NCI-H526 treated with DMSO at 0.1 percent for 48 hours (cell line): ENCODE data around the gene RBP5.
A peak's percentile ranks its signal among the peaks of the same experiment; 100 is the strongest.
"Not testable (repeated sequence)": the region's sequence is repeated elsewhere in the genome, so short reads cannot be mapped to it uniquely, and the experiment has no call there.

Source experiments
- DNase-seq: peaks from one replicate; lab custom pipeline; 2025; lab: John Stamatoyannopoulos, UW

RBP5 gene

GRCh38 chr12:7122811-7123769 lies 5.6 kb downstream of the RBP5 start:
- no peak for DNase-seq

- DNase-seq, result no peak
Measured at GRCh38 chr12:7121324-7121723, 7.4 kb downstream of the RBP5 start.

GRCh38 chr12:7120166-7120565 lies 8.5 kb downstream of the RBP5 start:
- no peak for DNase-seq

GRCh38 chr12:7118881-7119280 lies 9.8 kb downstream of the RBP5 start:
- DNase-seq, result no peak

- no peak for DNase-seq
Measured at GRCh38 chr12:7117670-7118069, 11.0 kb downstream of the RBP5 start.

GRCh38 chr12:7116916-7117315 lies 11.8 kb downstream of the RBP5 start:
- no peak for DNase-seq

- no peak for DNase-seq
Measured at GRCh38 chr12:7116196-7116595, 12.5 kb downstream of the RBP5 start.

- no peak for DNase-seq
Measured at GRCh38 chr12:7114851-7115250, 13.8 kb downstream of the RBP5 start.

- no peak for DNase-seq
Measured at GRCh38 chr12:7114008-7114407, 14.7 kb downstream of the RBP5 start.

- no peak for DNase-seq
Measured at GRCh38 chr12:7113389-7113871, 15.3 kb downstream of the RBP5 start.

- DNase-seq, result no peak
Measured at GRCh38 chr12:7112041-7112440, 16.6 kb downstream of the RBP5 start.

GRCh38 chr12:7110661-7111060 lies 18.0 kb downstream of the RBP5 start:
- no peak for DNase-seq

- no peak for DNase-seq
Measured at GRCh38 chr12:7109572-7109920, 19.1 kb downstream of the RBP5 start.

GRCh38 chr12:7108796-7109571 lies 19.7 kb downstream of the RBP5 start, which contains the start of gene C1RL:
Gene C1RL (minus strand): TSS chr12:7109214. CDS start chr12:7109180, 34 bp downstream.
- peak; percentile 41 for DNase-seq

GRCh38 chr12:7108003-7108795 lies 20.5 kb downstream of the RBP5 start:
- peak; percentile 32 for DNase-seq

- DNase-seq, result no peak
Measured at GRCh38 chr12:7107636-7108002, 21.1 kb downstream of the RBP5 start.

- not testable (repeated sequence) for DNase-seq
Measured at GRCh38 chr12:7107181-7107580, 21.5 kb downstream of the RBP5 start.

GRCh38 chr12:7106082-7106481 lies 22.6 kb downstream of the RBP5 start:
- no peak for DNase-seq

GRCh38 chr12:7103837-7104584 lies 24.7 kb downstream of the RBP5 start:
- DNase-seq, result no peak

GRCh38 chr12:7102582-7102981 lies 26.1 kb downstream of the RBP5 start:
- DNase-seq, result no peak

- no peak for DNase-seq
Measured at GRCh38 chr12:7101694-7102131, 27.0 kb downstream of the RBP5 start.
